KMS-11 (cell line): ENCODE data around the gene DCHS2.

ENCODE experiments used
- H2AFZ ChIP-seq: fragments of 200-600 bp; sonication (generic); 2 replicates; pipeline ENCODE4 v1.6.1; 2016; ENCODE audit warnings: antibody characterized with exemption, mixed run types, low read depth
- H3K27ac ChIP-seq: fragments of 200-600 bp; sonication (generic); 2 replicates; pipeline ENCODE4 v1.6.1; 2016; ENCODE audit warnings: mild to moderate bottlenecking, mixed run types
- H3K27me3 ChIP-seq: fragments of 200-600 bp; sonication (generic); 2 replicates; pipeline ENCODE4 v1.6.1; 2017; ENCODE audit warnings: mild to moderate bottlenecking, low read depth, mixed run types, moderate library complexity; ENCODE audit not compliant: insufficient read depth
- H3K36me3 ChIP-seq: fragments of 200-600 bp; sonication (generic); 2 replicates; pipeline ENCODE4 v1.6.1; 2017; ENCODE audit warnings: mild to moderate bottlenecking, mixed run types; ENCODE audit not compliant: insufficient read depth
- H3K4me1 ChIP-seq: fragments of 200-600 bp; sonication (generic); 2 replicates; pipeline ENCODE4 v1.6.1; 2016; ENCODE audit warnings: mild to moderate bottlenecking, low read depth, mixed run types; ENCODE audit not compliant: poor library complexity, severe bottlenecking
- H3K4me2 ChIP-seq: fragments of 200-600 bp; sonication (generic); 2 replicates; pipeline ENCODE4 v1.7.0; 2016; ENCODE audit warnings: mild to moderate bottlenecking, mixed run types
- H3K4me3 ChIP-seq: fragments of 200-600 bp; sonication (generic); IDR thresholded peaks from 2 replicates; pipeline ENCODE4 v1.6.1; 2017; ENCODE audit warnings: low read depth, low read length, mixed read lengths; ENCODE audit not compliant: insufficient read depth
- H3K79me2 ChIP-seq: fragments of 200-600 bp; sonication (generic); 2 replicates; pipeline ENCODE4 v1.6.1; 2016; ENCODE audit warnings: low read depth, mixed run types; ENCODE audit not compliant: insufficient read depth
- H3K9ac ChIP-seq: fragments of 200-600 bp; sonication (generic); 2 replicates; pipeline ENCODE4 v1.6.1; 2016; ENCODE audit warnings: mild to moderate bottlenecking, mixed run types
- H4K20me1 ChIP-seq: fragments of 200-600 bp; sonication (generic); 2 replicates; pipeline ENCODE4 v1.6.1; 2016; ENCODE audit warnings: mild to moderate bottlenecking, mixed run types; ENCODE audit not compliant: insufficient read depth
- CTCF ChIP-seq: fragments of 200-600 bp; sonication (generic); conservative IDR thresholded peaks from 2 replicates; pipeline ENCODE4 v1.6.1; 2017; ENCODE audit warnings: low read depth, mild to moderate bottlenecking, antibody characterized with exemption, low read length, moderate library complexity, mixed read lengths

DCHS2 gene

GRCh38 chr4:154441982-154442381, 49.6 kb downstream of the DCHS2 start:
- Histone ChIP-seq H2AFZ (no peak overlapping the region), H3K9ac (no peak overlapping the region)

GRCh38 chr4:154441124-154441523, 50.5 kb downstream of the DCHS2 start:
- Histone ChIP-seq H4K20me1 (no peaks in the 10 kb centered on the region), H2AFZ (no peak overlapping the region), H3K79me2 (no peaks in the 10 kb centered on the region), H3K4me1 (no peaks in the 10 kb centered on the region), H3K9ac (no peak overlapping the region), H3K27me3 (no peaks in the 10 kb centered on the region), H3K4me2 (no peak overlapping the region), H3K27ac (no peak overlapping the region), H3K4me3 (no peak overlapping the region), H3K36me3 (no peaks in the 10 kb centered on the region)
- no peak for TF ChIP-seq CTCF

More at GRCh38 chr4:154441982-154442381, 49.6 kb downstream of the DCHS2 start:
- Histone ChIP-seq H3K4me2 (no peak overlapping the region), H3K27ac (no peak overlapping the region), H3K4me3 (no peak overlapping the region), H3K36me3 (no peaks in the 10 kb centered on the region), H3K79me2 (no peaks in the 10 kb centered on the region), H4K20me1 (no peaks in the 10 kb centered on the region), H3K27me3 (no peaks in the 10 kb centered on the region), H3K4me1 (no peaks in the 10 kb centered on the region)
- TF ChIP-seq CTCF: no peak

- TF ChIP-seq CTCF: no peak
- Histone ChIP-seq H3K4me3 (no peak overlapping the region), H3K36me3 (no peaks in the 10 kb centered on the region), H4K20me1 (no peaks in the 10 kb centered on the region), H3K79me2 (no peaks in the 10 kb centered on the region), H3K9ac (no peak overlapping the region), H2AFZ (no peak overlapping the region), H3K4me2 (no peak overlapping the region), H3K27me3 (no peaks in the 10 kb centered on the region), H3K27ac (no peak overlapping the region), H3K4me1 (no peaks in the 10 kb centered on the region)
Measured at GRCh38 chr4:154439224-154439623, 52.4 kb downstream of the DCHS2 start.

GRCh38 chr4:154435895-154436294, 55.7 kb downstream of the DCHS2 start:
- Histone ChIP-seq H3K27me3 (no peaks in the 10 kb centered on the region), H3K36me3 (no peaks in the 10 kb centered on the region), H3K4me2 (no peak overlapping the region), H3K27ac (no peak overlapping the region), H3K4me1 (no peaks in the 10 kb centered on the region), H4K20me1 (no peaks in the 10 kb centered on the region), H3K9ac (no peak overlapping the region), H3K4me3 (no peak overlapping the region), H3K79me2 (no peaks in the 10 kb centered on the region), H2AFZ (no peak overlapping the region)
- TF ChIP-seq CTCF: no peak
